ENCODE measurements around the gene RBPJL.

GRCh38 chr20:45328451-45328850 is 21.8 kb downstream of the RBPJL start:
- no peak for TF ChIP-seq CTCF (IDR thresholded peaks at IDR 0.05)
- TF ChIP-seq EP300 (IDR thresholded peaks at IDR 0.05): no peak
- TF ChIP-seq POLR2AphosphoS5 (IDR thresholded peaks at IDR 0.05): no peak

Data from gastroesophageal sphincter (tissue), 3 donors.